ENCODE results near the gene TRIM23.
"Not testable (repeated sequence)": the region's sequence is repeated elsewhere in the genome, so short reads cannot be mapped to it uniquely, and the experiment has no call there.

The TRIM23 gene

DNA sequence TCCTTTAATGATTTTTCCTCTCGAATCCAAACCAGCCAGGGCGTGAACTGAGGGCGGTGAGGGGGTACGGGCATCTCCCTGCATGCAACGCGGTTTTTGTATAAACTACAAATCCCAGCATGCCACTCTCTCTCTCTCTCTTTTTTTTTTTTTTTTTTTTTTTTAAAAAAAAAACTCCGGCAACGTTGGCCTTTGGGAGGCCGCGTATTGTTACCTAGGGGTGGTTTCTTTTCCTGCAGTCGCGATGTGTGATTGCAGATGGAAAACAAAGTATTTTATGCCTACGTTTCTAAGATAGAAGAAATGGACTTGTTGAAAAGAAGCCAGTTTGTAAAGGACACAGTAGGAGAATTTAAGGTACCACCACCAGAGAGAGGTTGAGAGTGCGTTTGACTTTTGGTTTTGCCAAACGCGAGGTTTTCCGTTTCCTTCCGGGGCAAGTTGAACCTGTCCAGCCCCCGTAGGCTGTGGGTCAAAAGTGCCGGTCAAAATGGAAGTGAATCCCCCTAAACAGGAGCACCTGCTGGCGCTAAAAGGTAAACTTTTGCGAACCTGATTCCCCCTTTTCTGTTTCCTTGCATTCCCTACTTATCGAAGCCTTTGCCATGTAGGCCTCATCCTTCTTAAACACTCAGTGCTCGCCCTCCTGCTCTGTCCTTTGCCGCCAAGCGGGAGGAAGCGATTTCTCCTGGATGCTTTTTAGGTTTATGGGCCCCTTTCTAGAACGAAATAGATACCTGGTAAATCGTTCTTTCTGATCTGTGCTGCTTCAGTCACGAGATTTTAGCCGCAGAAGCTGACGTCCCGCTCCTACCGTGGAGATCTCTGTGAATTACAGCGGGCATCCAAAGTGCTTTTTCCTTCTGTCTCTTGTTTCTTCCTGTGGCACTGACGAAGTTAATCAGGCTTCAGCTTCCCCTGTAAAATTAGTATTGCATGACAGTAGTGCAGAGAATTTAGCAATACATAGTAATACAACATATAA is 730 bp upstream of the TRIM23 start, which contains the start of the genes SHLD3 and TRAPPC13:
SHLD3 (plus strand) TSS at position 457 of the 985 bp plus-strand sequence. CDS start 4,561 bp downstream, outside the sequence.
TRAPPC13 (plus strand) TSS at position 457 of the 985 bp plus-strand sequence; CDS start at position 491, 34 bp downstream.
- DNase-seq (ENCODE audit: extremely low read depth, insufficient read length): no peak
- TF ChIP-seq, protein P1, sequence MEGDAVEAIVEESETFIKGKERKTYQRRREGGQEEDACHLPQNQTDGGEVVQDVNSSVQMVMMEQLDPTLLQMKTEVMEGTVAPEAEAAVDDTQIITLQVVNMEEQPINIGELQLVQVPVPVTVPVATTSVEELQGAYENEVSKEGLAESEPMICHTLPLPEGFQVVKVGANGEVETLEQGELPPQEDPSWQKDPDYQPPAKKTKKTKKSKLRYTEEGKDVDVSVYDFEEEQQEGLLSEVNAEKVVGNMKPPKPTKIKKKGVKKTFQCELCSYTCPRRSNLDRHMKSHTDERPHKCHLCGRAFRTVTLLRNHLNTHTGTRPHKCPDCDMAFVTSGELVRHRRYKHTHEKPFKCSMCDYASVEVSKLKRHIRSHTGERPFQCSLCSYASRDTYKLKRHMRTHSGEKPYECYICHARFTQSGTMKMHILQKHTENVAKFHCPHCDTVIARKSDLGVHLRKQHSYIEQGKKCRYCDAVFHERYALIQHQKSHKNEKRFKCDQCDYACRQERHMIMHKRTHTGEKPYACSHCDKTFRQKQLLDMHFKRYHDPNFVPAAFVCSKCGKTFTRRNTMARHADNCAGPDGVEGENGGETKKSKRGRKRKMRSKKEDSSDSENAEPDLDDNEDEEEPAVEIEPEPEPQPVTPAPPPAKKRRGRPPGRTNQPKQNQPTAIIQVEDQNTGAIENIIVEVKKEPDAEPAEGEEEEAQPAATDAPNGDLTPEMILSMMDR (IDR thresholded peaks at IDR 0.05; ENCODE audit: insufficient read depth, low read length, poor library complexity, severe bottlenecking): no peak
- Histone ChIP-seq H3K4me3 (replicated peaks; ENCODE audit: low read depth, low read length) (peak within 1 kb of the TSS; percentile 81), H3K27me3 (replicated peaks; ENCODE audit: control insufficient read depth, insufficient read depth, low read length) (no peaks in the 10 kb centered on the region), H3K36me3 (ENCODE audit: control insufficient read depth, insufficient read depth, low read length) (no peaks in the 10 kb centered on the region; the same call in none of the 2 replicates)

- Histone ChIP-seq H3K36me3 (ENCODE audit: control insufficient read depth, insufficient read depth, low read length) (no peaks in the 10 kb centered on the region; the same call in none of the 2 replicates), H3K4me3 (replicated peaks; ENCODE audit: low read depth, low read length) (peak overlapping the region; percentile 81), H3K27me3 (replicated peaks; ENCODE audit: control insufficient read depth, insufficient read depth, low read length) (no peaks in the 10 kb centered on the region)
- TF ChIP-seq, protein P1 (IDR thresholded peaks at IDR 0.05; ENCODE audit: insufficient read depth, low read length, poor library complexity, severe bottlenecking): no peak
- DNase-seq (ENCODE audit: extremely low read depth, insufficient read length): no peak
These were observed 651 bp downstream of the TRIM23 start for GRCh38 chr5:65623482-65623881.

GRCh38 chr5:65621961-65622360 is 2.2 kb downstream of the TRIM23 start:
- not testable (repeated sequence) for H3K4me3 ChIP-seq (replicated peaks; ENCODE audit: low read depth, low read length); DNase-seq (ENCODE audit: extremely low read depth, insufficient read length); H3K27me3 ChIP-seq (replicated peaks; ENCODE audit: control insufficient read depth, insufficient read depth, low read length); H3K36me3 ChIP-seq (ENCODE audit: control insufficient read depth, insufficient read depth, low read length)

DNA sequence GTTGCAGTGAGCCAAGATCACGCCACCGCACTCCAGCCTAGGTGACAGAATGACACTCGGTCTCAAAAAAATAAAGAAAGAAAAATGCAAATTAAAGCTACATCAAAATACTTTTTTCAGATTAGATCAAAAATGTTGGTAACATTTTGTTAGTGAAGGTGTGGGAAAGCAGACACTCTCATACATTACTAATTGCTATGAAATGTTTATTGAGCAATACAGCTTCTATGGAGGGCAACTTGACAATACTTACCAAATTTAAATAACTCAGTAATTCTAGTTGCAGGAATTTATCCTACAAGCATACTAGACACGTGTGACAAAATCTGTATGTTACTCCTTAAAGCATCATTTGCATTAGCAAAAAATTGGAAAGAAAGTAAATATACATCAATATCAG is 4.1 kb downstream of the TRIM23 start:
- no peak overlapping the region for H3K4me3 ChIP-seq (replicated peaks; ENCODE audit: low read depth, low read length)
- H3K27me3 ChIP-seq (replicated peaks; ENCODE audit: control insufficient read depth, insufficient read depth, low read length): no peaks in the 10 kb centered on the region
- no peaks in the 10 kb centered on the region for H3K36me3 ChIP-seq (ENCODE audit: control insufficient read depth, insufficient read depth, low read length)
- TF ChIP-seq, protein P1 (IDR thresholded peaks at IDR 0.05; ENCODE audit: insufficient read depth, low read length, poor library complexity, severe bottlenecking): no peak
- no peak for DNase-seq (ENCODE audit: extremely low read depth, insufficient read length)

GRCh38 chr5:65612298-65612907 is 11.7 kb downstream of the TRIM23 start:
- TF ChIP-seq, protein P1 (IDR thresholded peaks at IDR 0.05; ENCODE audit: insufficient read depth, low read length, poor library complexity, severe bottlenecking): no peak
- Histone ChIP-seq H3K4me3 (replicated peaks; ENCODE audit: low read depth, low read length) (no peak overlapping the region), H3K36me3 (ENCODE audit: control insufficient read depth, insufficient read depth, low read length) (no peaks in the 10 kb centered on the region; the same call in 1 of the 2 replicates), H3K27me3 (replicated peaks; ENCODE audit: control insufficient read depth, insufficient read depth, low read length) (no peaks in the 10 kb centered on the region)
- no peak for DNase-seq (ENCODE audit: extremely low read depth, insufficient read length)

DNA sequence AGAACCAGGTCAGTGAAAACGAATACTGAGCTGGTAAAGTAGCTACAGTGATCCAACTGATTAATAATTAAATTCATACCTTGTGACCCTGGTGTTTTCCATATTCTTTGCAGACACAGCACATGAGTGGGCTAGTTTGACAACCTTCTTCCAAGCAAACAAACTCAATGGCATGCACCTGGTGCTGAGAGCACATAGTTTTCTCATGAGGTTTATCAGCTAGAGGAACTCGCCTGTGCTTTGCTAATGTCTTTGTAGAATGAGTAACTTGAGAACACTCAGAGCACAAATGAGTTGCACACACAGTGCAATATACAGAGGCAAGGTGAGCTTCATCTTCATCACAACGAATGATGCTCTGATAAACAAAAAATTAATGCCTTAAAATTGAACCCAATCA is 12.6 kb downstream of the TRIM23 start:
- TF ChIP-seq, protein P1 (IDR thresholded peaks at IDR 0.05; ENCODE audit: insufficient read depth, low read length, poor library complexity, severe bottlenecking): no peak
- no peak overlapping the region for H3K4me3 ChIP-seq (replicated peaks; ENCODE audit: low read depth, low read length)
- no peak for DNase-seq (ENCODE audit: extremely low read depth, insufficient read length)
- no peaks in the 10 kb centered on the region for H3K27me3 ChIP-seq (replicated peaks; ENCODE audit: control insufficient read depth, insufficient read depth, low read length)
- no peaks in the 10 kb centered on the region; the same call in 1 of the 2 replicates for H3K36me3 ChIP-seq (ENCODE audit: control insufficient read depth, insufficient read depth, low read length)

- H3K27me3 ChIP-seq (replicated peaks; ENCODE audit: control insufficient read depth, insufficient read depth, low read length); DNase-seq (ENCODE audit: extremely low read depth, insufficient read length); H3K4me3 ChIP-seq (replicated peaks; ENCODE audit: low read depth, low read length); H3K36me3 ChIP-seq (ENCODE audit: control insufficient read depth, insufficient read depth, low read length): not testable (repeated sequence)
These were observed 22.4 kb downstream of the TRIM23 start for GRCh38 chr5:65601761-65602160.

Measured in GM06990 (cell line).